NCI-H526 treated with DMSO at 0.1 percent for 48 hours (cell line): Measurements from ENCODE around the gene RFFL.
"Not testable (repeated sequence)": the region's sequence is repeated elsewhere in the genome, so short reads cannot be mapped to it uniquely, and the experiment has no call there.

ENCODE experiments used
- DNase-seq: peaks from one replicate; lab custom pipeline; 2025; lab: John Stamatoyannopoulos, UW

RFFL gene

DNA sequence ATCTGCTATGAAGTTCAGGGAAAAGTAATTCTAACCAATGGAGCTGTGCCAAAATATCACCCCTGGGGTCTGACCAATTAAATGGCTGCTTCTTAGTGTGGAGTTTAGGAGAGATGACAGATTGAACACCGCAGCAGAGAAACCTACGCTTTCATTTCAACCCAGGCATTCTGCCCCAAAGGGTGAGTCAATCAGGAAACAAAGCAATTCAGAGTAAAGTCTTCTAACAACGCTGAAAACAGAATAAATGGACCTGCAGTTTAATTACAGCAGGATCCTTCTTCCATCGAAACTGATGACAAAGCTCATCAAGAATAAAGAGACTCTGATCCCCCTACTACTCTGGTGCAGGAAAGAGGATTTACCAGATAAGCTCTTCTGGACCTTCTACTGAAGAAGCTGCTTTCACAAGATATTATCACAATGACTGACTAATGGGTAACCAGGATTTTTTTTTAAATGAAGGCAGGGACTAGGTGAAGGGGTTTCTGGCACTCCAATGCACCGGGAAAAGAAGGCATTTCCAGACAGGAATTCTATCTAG is 16.7 kb downstream of the RFFL start:
- no peak for DNase-seq

DNA sequence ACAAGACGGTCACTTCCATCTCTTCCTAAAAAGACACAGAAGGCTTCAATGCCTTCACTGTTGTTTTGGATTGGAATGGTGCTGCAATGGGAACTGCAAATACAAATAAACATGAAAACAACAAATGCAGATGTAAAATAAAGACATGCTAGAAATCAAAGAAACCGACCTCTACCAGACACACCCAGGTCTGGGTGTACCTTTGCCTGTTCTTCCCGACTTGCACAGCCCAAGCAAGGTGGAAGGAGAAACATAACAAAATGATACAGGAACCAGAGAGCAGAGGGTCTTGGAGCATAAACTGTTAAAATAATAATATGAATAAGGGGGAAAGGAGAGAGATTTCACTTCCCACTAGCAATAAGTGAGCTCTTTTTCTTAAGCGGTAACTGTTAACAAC is 17.3 kb downstream of the RFFL start:
- DNase-seq, result no peak

- DNase-seq, result not testable (repeated sequence)
Measured at GRCh38 chr17:35045458-35045979, 18.0 kb downstream of the RFFL start.

GRCh38 chr17:35044181-35044580 is 19.3 kb downstream of the RFFL start:
- DNase-seq, result no peak

DNA sequence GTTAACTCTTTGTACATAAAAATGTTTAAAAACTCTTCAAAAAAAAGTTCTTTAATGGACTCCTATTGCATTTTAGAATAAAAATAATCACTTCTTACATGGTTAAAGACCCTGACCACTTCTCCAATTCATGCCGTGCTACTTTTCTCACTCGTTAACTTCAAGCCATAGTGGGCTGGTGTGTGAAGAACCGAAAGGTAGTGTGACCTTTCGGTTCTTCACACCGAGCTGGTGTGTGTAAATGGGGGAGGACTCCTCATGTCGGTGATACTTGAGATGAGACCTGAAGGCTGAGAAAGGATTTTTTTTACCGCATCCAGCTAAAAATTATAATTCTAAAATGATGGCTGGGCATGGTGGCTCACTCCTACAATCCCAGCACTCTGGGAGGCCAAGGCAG is 22.1 kb downstream of the RFFL start:
- no peak for DNase-seq

DNA sequence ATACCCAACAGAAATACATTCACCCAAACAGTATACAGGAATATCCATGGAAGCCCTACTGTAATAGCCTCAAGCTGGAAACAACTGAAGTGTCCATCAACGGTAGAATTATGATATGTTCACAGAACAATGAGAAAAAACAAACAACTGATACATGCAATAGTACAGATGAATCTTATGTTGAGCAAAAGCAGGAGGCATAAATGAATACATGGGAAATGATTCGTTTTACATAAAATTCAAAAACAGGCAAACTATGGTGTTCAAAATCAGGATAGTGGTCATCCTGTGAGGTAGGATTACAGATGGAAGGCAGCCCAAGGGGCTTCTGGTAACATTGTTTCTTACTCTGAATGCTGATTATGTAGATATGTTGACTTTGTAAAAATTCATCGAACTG is 25.1 kb downstream of the RFFL start:
- no peak for DNase-seq

DNA sequence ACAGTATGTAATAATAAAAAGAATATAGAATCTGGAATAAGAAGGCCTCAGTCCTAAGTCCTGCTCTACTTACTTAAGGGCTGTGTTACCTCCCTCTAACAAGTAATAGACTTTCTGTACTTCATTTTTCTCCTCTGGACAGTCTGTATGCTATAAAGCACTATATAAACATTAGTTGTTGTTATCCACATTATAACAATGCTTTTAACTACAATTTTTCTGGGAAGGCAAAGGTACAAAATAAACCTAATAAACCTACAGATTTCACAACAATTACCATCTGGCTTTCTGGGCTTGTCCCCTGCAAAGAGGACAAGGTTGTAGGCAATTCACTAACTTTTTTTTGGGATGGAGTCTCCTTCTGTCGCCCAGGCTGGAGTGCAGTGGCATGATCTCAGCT is 32.7 kb downstream of the RFFL start:
- DNase-seq, result no peak

DNA sequence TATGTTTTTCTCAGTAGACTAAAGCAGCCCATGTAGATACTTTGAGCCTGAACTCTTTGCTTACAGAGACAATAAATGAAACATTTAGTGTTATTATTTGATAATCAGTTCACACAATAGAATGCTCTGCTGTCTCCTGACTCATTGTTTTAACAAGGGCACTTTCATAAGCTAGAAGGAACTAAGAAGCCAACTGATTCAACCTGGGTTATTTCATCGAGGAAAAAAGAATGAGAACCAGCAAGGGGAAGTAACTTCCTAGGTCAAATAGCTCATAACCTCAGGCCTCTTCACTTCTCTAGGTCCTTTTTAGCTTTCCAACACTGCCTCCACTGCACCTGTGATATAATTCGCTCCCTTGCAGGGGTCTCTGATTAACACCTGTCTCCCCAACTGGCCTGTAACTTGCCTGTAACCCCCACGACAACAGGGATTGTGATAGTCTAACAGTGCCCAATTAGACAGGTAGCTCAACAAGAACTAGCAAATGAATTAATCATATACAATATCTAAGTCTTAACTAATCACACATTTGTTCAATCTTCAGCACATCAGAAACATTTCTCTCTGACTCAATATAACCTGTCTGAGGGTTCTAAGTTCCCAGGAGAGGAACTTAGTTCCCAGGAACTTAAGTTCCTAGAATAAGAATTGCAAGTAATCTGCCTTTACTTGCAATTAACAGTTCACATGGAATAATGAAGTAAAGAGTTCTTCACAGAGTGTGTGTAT is 34.8 kb downstream of the RFFL start:
- DNase-seq, result no peak

DNA sequence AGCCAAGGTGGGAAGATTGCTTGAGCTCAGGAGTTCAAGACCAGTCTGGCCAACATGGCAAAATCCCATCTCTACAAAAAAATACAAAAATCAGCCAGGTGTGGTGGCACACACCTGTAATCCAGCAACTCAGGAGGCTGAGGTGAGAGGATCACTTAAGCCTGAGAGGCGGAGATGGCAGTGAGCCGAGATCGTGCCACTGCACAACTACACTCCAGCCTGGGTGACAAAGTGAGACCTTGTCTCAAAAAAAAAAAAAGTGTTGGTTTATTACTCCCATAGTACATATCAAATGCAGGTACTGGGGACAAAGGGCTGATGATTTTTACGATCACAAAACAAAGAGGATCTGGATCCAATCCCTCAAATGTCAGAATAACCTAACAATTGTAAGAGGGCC is 35.4 kb downstream of the RFFL start:
- not testable (repeated sequence) for DNase-seq

GRCh38 chr17:35025541-35025940 is 38.0 kb downstream of the RFFL start:
- no peak for DNase-seq

DNA sequence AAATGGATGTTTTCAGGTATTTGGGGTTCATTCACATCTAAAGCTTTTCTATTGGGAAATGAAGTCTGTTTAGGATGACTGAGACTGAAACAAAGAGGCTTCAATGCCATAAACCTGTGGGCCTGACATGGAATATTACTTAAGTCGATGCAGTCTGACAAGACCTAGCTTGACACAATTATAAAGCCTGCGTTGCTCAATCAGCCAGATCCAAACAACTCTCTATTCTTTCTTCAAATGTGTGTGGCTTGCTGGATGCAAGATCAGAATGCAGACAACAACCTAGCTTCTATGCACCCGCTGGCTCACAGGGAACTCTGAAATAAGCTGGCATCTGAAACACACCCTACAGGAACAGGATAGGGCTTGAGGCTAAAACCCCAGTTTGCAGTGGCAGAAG is 40.0 kb downstream of the RFFL start:
- no peak for DNase-seq

DNA sequence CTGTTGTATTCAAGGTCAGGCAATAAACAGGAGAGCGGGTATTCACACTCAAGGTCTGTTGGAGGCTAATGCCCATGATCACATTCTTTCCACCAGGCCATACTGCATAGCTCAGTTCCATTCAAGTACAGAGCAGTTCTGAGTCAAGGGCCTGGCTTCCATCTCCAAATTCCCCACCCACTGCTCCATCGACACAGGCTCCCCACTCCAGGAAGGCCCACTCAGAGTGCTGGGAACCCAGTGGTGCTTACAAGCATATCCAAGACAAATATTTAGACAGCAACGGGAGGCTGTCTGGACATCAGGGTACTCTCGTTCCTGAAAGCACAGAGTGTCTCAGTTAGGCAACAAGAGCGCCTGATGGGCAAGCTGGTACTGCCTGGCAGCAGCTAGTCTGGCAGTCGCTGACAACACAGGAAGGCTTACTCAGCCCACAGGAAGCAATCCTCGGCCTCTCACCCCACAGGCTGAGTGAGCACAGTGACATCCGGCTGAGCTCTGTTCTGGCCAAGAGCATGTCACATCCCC is 40.9 kb downstream of the RFFL start:
- no peak for DNase-seq

DNA sequence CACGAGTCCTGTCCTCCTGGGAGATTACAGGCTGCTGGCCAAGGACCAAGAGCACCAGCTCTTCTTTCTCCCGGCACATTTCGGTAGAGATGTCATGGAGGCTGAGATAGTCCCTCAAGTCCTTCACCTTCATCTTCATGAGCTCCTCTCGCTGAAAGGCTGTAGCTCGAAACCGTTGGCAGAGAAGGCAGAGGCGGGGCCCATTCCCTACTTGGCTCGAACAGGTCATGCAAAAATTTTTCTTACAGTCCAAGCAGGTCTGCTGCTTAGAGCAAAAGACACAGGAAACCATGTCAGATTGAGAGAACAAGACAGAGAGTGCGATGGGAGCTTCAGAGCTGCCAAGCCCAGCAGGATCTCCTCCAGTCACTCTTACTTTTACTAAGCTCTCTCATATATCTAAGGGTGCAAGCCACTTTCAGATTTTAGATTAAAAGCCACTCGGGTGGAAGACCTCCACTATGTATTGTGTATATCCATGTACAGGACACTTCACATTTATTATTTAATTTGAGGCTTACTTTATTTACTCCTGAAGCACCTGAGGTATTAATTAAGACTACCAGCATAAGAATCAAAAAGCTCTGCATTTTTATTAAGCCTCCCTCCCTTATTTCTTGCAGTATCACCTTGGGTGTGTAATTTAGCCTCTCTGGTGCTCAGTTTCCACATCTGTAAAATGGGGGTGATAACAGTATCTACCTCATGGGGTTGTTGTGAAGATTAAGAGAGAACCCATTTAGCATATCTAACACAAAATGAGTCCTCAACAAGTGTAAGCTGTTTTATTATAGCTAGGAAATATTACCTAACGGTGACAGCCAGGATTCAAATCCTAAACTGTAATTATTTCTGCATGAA is 41.8 kb downstream of the RFFL start:
- no peak for DNase-seq

GRCh38 chr17:35019386-35020179 is 43.9 kb downstream of the RFFL start:
- no peak for DNase-seq

- no peak for DNase-seq
Measured at GRCh38 chr17:35018814-35019213, 44.7 kb downstream of the RFFL start.

DNA sequence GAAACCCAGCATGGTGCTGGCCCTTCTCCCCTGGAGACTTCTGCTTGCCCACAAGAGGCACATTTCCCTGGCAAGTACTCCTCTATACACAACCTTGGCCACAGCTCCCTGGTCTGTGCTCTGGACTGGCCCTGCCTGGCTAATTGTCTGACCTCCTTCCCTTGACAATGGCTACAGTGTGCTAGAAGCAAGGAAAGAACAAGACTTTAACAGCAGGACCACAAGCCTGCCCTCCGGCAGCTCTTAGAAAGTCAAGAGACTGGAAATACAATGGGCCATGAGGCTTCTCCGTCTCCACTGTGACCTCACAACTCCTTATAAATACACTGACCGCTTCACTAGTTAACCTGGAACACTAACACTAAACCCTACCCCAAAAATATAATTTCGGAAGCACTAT is 46.5 kb downstream of the RFFL start:
- no peak for DNase-seq

GRCh38 chr17:35016369-35016768 is 47.1 kb downstream of the RFFL start:
- DNase-seq, result no peak

GRCh38 chr17:35011671-35012216 is 51.8 kb downstream of the RFFL start:
- no peak for DNase-seq

DNA sequence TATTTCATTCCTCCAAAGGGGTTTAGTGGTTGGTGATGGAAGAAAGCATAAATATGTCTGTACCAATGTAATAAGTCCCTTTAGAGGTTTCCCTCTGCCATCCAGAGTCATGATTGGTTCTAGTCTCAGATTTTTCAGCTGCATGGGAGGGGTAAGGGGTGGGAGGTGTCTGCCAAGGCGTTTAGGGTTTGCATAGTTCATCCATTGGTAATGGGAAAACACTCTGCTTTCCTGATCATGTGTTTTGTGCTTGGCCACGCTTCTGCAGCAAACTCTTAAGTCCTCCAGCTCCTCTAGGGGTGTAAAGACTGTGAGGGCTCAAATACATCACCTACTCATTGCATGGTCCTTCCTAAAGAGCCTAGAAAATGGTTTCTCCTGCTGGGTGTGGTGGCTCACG is 53.4 kb downstream of the RFFL start:
- no peak for DNase-seq

- DNase-seq, result no peak
Measured at GRCh38 chr17:35006961-35007360, 56.5 kb downstream of the RFFL start.

- DNase-seq, result no peak
Measured at GRCh38 chr17:35006345-35006744, 57.2 kb downstream of the RFFL start.

GRCh38 chr17:35003778-35004177 is 59.7 kb downstream of the RFFL start:
- DNase-seq, result no peak
